Measurements from ENCODE around the gene TRIM7. TPM values are rescaled to one million over a fixed set of nuclear protein-coding genes. Genes with fewer than 3 reads are reported as not detected.

TRIM7 gene
- total and polyA plus RNA-seq, 2 of the 4 experiments (the other 2 are of a cell fraction), result 0.54 to 1.0 TPM

GRCh38 chr5:181217111-181217802 is 12.3 kb upstream of the TRIM7 start:
- no peaks in the 10 kb centered on the region; the same call in 1 of the 2 replicates for H3K27me3 ChIP-seq (ENCODE audit: control insufficient read depth, insufficient read depth, low read length)
- H3K4me2 ChIP-seq (ENCODE audit: low read depth, low read length), result peak overlapping the region; percentile 93
- H3K4ac ChIP-seq (ENCODE audit: low read depth, low read length), result no peak overlapping the region
- no peak overlapping the region for H4K8ac ChIP-seq (ENCODE audit: low read depth in 2 of 2, low read length in 2 of 2)
- peak overlapping the region; percentile 62 for H2AK9ac ChIP-seq (replicated peaks; ENCODE audit: low read depth, low read length, poor library complexity)
- no peak overlapping the region for H2BK120ac ChIP-seq (ENCODE audit: low read depth, low read length)
- 0 out of 2 replicates have a peak, but pooled peaks cover 2% of the 10 kb centered on the region for H3K4me1 ChIP-seq (ENCODE audit: control insufficient read depth, insufficient read depth, low read length)
- H3K18ac ChIP-seq (ENCODE audit: low read depth, low read length), result no peak overlapping the region
- H3K9me3 ChIP-seq (ENCODE audit: control insufficient read depth, insufficient read depth, low read length), result no peaks in the 10 kb centered on the region
- no peaks in the 10 kb centered on the region for H3K79me1 ChIP-seq (ENCODE audit: low read depth in 1 of 2, low read length in 2 of 2)
- no peak overlapping the region for H2AK5ac ChIP-seq (ENCODE audit: low read depth, low read length)
- no TSS peak for BruUV-seq (replicated peaks)
- peaks cover 8% of the 10 kb centered on the region; the same call in 1 of the 2 replicates for H3K9me1 ChIP-seq (ENCODE audit: insufficient read depth, low read length)
- H3K9ac ChIP-seq (ENCODE audit: low read depth, low read length), result no peak overlapping the region
- ChIA-PET POLR2A (ENCODE audit: unreplicated experiment) (no interaction called here), CTCF (no interaction called here)
- H3K56ac ChIP-seq (ENCODE audit: extremely low read depth, insufficient read depth, low read length), result no peak overlapping the region
- H3K36me3 ChIP-seq (ENCODE audit: control insufficient read depth, insufficient read depth, low read length), result no peaks in the 10 kb centered on the region
- H3K23ac ChIP-seq (ENCODE audit: low read depth, low read length), result peak overlapping the region; percentile 14; the same call in 1 of the 2 replicates
- H3K4me3 ChIP-seq (ENCODE audit: insufficient read depth, low read depth, low read length), result peak overlapping the region; percentile 55
- H3K27ac ChIP-seq (ENCODE audit: insufficient read depth, low read length), result no peak overlapping the region
- ATAC-seq (ENCODE audit: low read depth), result peak; percentile 6
- H3K14ac ChIP-seq (replicated peaks; ENCODE audit: low read depth, low read length), result no peak overlapping the region
- H2AFZ ChIP-seq (replicated peaks; ENCODE audit: low read length, poor library complexity), result peak overlapping the region; percentile 87
- H2BK20ac ChIP-seq (ENCODE audit: low read depth, low read length), result no peak overlapping the region
- dilution Hi-C loops (cut with HindIII; ENCODE audit: low sequenced_read_pairs, unreplicated experiment), result no loop called here
- no peak overlapping the region for H4K91ac ChIP-seq (ENCODE audit: insufficient read depth, low read depth, low read length)
- WGBS, 2 experiments (ENCODE audit: extremely low coverage in 2 of 2, insufficient read length in 1 of 2), result 5% methylated on average over 12 of the region's 46 CpGs; no CpG with 5 or more reads in 1 of the 2 experiments
- in situ Hi-C loops (cut with MboI; ENCODE audit: low sequenced_read_pairs), result no loop called here
- H2BK5ac ChIP-seq (ENCODE audit: low read depth, low read length, poor library complexity, severe bottlenecking), result no peak overlapping the region
- peak; percentile 55 for DNase-seq
- H2BK15ac ChIP-seq (ENCODE audit: low read depth, low read length), result no peak overlapping the region
- peak; percentile 69; the same call in 1 of the 2 replicates for TF ChIP-seq MXI1 (IDR thresholded peaks at IDR 0.05; ENCODE audit: borderline replicate concordance, low read depth, low read length)
- no peak for TF ChIP-seq CEBPB (IDR thresholded peaks at IDR 0.05; ENCODE audit: low read depth, low read length)
- no peak for TF ChIP-seq FOS (IDR thresholded peaks at IDR 0.05; ENCODE audit: low read depth, low read length)
- no peak for TF ChIP-seq POLR2A (IDR thresholded peaks at IDR 0.05; ENCODE audit: low read depth, low read length)
- no peak for TF ChIP-seq CHD1 (IDR thresholded peaks at IDR 0.05; ENCODE audit: low read depth, low read length)
- no peak for TF ChIP-seq RFX5 (IDR thresholded peaks at IDR 0.05; ENCODE audit: low read depth, low read length)
- no peak for TF ChIP-seq CTCF (conservative IDR thresholded peaks at IDR 0.05; ENCODE audit: low read depth, low read length)
- peak; percentile 51; the same call in 1 of the 2 replicates for TF ChIP-seq USF2 (IDR thresholded peaks at IDR 0.05; ENCODE audit: low read depth, low read length)
- TF ChIP-seq RCOR1 (IDR thresholded peaks at IDR 0.05; ENCODE audit: insufficient replicate concordance, low read length), result no peak
- peak; percentile 33; the same call in 1 of the 2 replicates for TF ChIP-seq BHLHE40 (IDR thresholded peaks at IDR 0.05; ENCODE audit: low read depth, low read length)
- peaks cover 15% of the 10 kb centered on the region for H4K20me1 ChIP-seq (ENCODE audit: insufficient read depth, low read length)
- H4K5ac ChIP-seq (ENCODE audit: low read depth, low read length), result no peak overlapping the region
- intact Hi-C loops (cut with micrococcal nuclease), result no loop called here

Measured in IMR-90 (cell line).